GM18526 (cell line): ENCODE measurements around the gene CHCHD6.

Experiments
- POLR2A ChIP-seq: IDR thresholded peaks from 3 replicates; pipeline ENCODE4 v1.6.1; 2011; ENCODE audit not compliant: insufficient read length; ENCODE audit errors: extremely low read depth

CHCHD6 gene

DNA sequence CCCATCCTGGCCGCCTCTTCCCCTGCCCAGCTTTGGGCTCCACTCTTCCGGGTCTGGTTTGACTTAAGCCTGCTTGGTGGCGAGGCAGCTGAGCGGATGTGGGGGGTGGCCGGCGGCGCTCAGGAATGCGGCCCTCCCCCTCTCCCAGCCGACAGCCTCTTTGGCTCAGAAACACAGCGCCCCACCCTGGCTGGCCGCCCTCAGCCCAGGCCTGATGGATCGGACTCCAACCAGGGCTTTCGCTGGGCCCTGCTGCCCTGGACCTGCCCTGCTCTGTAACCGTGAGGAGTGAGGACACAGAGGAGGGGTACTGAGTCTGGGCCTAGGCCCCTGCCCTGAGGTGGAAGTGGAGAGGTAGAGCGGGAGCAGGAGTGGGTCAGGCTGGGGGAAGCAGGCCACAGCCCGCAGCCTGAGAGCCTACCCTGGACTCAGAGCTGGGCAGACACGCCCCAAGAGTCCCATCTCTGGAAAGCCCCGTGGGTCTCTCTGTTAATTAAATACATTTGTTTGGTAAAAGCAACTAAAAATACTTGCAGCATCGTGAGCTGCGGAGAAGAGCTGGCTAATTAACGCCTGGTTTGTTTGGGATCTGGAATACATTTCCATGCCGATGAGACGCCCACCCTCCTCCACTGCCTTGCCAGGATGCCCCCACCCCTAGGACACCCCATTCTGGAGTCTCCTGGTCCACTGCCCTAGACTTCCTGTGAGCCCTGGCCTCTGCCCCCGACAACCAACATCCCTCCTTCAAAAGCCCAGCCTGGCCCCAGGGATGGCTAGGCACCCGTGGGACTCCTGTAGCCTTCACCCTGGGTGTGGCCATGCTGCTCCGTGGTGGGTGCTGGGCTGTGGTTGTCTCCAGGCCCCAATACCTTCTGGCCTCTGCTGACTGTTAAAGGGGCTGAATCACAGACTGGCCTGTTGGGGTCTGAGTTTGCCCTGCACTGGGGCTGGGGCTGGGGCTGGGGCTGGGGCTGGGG, 298.4 kb downstream of the CHCHD6 start:
- no peak for TF ChIP-seq POLR2A

DNA sequence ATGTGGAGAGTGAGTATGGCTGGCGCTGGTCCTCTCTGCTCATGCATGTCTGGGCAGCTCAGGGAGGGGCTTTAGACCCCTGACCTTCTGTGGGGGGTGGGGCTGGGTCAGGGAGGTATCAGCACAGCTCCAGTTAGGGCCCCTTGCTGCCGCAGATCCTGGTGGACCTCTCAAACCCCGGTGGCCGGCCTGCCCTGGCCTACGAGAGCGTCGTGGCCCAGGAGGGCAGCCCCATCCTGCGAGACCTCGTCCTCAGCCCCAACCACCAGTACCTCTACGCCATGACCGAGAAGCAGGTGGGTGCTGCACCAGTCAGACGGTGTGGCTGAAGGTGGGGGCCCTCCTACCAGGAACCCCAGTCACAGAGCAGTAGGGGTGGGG, 299.1 kb downstream of the CHCHD6 start:
- no peak for TF ChIP-seq POLR2A

DNA sequence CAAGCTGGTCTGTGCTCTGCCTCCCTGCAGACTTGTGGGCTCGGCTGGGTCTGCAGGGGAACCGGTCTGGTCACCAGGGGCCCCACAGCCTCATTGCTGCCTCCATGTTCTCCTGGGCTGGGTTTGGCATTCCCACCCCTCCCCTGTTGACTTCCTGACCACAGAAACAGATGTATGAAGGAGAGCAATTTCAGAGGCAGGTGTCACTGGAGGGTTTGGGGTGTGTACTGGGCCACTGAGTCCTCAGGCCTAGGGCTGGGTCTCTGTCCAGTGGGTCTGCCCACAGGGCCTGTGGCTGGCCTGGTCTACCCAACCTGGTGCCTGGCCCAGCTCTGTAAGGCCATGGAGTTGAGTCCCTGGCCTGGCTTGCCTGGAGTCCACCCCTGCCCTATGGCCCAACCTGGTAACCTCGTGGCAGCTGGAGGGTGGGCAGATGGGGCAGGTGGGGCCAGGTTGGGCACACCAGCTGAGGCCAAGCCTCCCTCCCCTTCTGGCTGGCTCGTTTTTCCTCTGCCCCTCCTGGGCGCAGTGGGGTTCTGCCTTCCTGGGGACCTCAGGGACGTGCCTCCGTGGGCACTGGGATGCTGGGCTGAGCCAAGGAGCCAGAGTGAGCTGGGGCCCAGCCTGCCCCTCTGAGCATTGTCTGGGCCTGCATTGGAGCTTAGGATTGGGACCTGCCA, 299.7 kb downstream of the CHCHD6 start:
- no peak for TF ChIP-seq POLR2A

DNA sequence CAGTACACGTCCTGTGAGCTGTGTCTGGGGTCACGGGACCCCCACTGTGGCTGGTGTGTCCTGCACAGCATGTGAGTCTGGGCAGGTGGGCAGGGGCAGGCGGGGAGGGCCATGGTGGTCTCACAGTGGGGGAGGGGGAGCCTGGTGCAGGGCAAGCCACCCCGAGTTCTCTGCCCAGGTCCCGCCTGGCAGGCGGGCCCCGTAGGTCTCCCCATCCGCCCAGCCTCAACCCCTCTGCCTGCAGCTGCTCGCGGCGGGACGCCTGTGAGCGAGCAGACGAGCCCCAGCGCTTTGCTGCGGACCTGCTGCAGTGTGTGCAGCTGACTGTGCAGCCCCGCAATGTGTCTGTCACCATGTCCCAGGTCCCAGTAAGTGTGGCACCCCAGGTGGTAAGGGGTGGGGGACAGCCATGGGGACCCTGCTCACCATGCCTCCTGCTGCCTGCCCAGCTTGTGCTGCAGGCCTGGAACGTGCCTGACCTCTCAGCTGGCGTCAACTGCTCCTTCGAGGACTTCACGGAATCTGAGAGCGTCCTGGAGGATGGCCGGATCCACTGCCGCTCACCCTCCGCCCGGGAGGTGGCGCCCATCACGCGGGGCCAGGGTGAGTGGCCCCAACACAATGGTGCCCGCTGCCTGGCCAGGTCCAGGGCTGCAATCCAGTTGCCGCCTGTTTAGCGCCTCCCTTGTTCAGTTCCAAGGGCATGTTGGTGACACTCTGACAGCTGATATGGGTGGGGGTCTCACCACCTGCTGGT, 300.8 kb downstream of the CHCHD6 start:
- TF ChIP-seq POLR2A, result no peak

DNA sequence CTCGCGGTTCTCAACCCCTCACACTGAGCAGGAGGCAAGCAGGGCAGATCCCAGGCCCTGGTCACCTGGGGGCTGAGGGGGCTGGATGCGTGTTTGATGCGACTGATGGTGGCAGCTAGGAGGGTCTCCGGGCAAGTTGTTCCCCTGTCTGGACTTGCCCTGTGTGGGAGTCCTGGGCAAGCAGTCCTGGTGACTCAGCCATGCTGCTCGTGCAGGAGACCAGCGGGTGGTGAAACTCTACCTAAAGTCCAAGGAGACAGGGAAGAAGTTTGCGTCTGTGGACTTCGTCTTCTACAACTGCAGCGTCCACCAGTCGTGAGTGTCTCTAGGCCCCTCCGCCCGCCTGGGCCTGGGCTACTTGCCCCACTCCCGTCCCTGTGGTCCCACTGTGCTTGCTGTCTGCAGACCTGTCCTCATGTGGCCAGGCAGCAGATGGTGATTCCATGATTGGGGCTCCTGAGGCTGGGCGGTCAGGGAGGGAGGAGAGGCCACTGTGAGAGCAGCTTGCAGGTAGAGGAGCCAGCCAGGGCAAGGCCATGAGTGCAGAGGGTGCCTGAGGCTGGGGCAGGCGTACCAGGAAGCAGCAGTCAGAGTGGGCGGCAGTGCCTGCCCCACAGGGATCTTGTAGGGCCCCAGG, 301.9 kb downstream of the CHCHD6 start:
- no peak for TF ChIP-seq POLR2A

DNA sequence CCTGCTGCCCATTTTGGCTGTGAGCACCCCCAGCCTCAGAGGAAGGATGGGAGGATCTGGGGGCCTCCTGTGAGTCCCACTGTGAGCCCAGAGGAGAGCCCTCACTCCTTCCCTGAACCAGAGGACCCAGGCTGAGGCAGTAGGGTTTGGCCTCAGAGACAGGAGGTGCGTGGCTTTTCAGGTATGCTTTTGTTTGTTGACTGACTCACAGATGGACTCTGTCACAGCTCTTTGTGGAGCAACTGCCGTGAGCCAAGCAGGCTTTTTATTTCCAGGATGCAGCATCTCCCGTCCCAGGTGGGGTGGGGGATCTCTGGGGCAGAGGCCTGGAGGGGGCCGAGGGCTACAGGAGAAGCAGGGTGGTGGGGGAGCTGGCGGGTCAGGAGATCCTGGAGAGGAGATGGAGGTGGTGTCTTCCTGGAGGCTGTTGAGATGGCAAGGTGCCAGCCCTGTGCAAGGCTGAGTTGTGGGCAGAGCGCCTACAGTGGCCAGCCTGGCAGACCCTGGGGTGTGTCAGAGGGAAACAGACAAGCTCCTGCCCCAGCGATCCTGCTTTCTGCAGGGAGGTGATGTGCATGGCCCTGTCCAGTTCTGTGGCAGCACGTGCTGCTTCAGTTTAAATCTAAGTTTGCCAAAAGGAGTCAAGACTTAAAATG, 302.9 kb downstream of the CHCHD6 start:
- TF ChIP-seq POLR2A, result no peak

DNA sequence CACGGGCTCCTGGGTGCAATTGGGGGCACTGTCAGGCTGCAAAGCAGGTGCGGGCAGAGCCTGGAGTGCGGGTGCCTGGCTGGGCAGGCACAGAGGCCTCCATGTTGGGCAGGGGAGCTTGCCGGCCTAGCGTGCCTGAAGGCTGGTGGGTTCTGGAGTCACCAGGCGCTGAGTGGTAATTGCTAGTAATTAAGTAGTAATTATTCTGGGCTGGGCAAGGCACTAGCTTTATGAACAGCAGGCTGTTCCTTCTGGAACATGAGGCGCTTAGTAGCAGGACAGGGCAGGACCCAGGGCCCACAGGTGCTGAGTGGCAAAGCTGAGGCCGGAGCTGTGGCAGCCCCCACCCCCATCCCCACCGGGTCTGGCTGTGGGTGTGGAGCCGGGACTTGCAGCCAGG, 304.2 kb downstream of the CHCHD6 start:
- no peak for TF ChIP-seq POLR2A

DNA sequence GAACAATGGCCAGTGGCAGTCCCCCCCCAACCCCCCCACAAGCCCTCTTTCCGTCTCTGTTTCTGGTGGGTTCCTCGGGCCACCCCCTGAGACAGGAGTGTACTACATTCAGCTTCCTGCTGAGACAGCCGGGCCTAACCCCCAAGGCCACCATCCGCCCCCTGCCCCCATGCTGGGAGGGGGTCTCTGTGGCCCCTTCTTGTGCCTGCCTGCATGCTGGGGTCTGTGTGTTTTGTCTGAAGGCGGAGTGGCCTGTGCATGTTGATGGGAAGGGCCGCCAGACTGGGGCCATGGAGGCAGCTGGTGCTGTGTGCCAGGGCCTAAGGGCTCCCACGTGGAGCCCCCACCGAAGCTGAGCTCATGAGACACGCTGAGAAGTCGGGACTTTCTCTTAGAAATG, 305.5 kb downstream of the CHCHD6 start:
- TF ChIP-seq POLR2A, result no peak
